Loucy (cell line): ENCODE results near the gene CREBL2.

Experiments
- H2AFZ ChIP-seq: fragments of 200-600 bp; sonication (generic); 2 replicates; pipeline ENCODE4 v1.6.0; 2016; ENCODE audit warnings: antibody characterized with exemption, mild to moderate bottlenecking, low read length, moderate library complexity
- H3F3A ChIP-seq: fragments of 200-600 bp; 2 replicates; pipeline ENCODE4 v1.6.0; 2016; ENCODE audit warnings: antibody characterized with exemption, low read depth, mild to moderate bottlenecking
- H3K27me3 ChIP-seq: fragments of 200-600 bp; sonication (generic); 2 replicates; pipeline ENCODE4 v1.6.1; 2014; ENCODE audit warnings: low read length, mild to moderate bottlenecking; ENCODE audit not compliant: insufficient read depth, poor library complexity, severe bottlenecking
- H3K36me3 ChIP-seq: fragments of 200-600 bp; sonication (generic); 2 replicates; pipeline ENCODE4 v1.6.1; 2016; ENCODE audit warnings: low read length; ENCODE audit not compliant: insufficient read depth
- H3K4me1 ChIP-seq: fragments of 200-600 bp; sonication (generic); 2 replicates; pipeline ENCODE4 v1.5.1; 2014; ENCODE audit warnings: low read length, mild to moderate bottlenecking; ENCODE audit not compliant: insufficient read depth, poor library complexity, severe bottlenecking
- H3K4me2 ChIP-seq: fragments of 200-600 bp; sonication (generic); 2 replicates; pipeline ENCODE4 v1.6.0; 2014; ENCODE audit warnings: antibody characterized with exemption, low read length, low read depth, mild to moderate bottlenecking; ENCODE audit not compliant: poor library complexity, severe bottlenecking
- H3K4me3 ChIP-seq: fragments of 200-600 bp; sonication (generic); 2 replicates; pipeline ENCODE4 v1.5.1; 2014; ENCODE audit warnings: low read length, mild to moderate bottlenecking, mixed read lengths; ENCODE audit not compliant: poor library complexity, severe bottlenecking
- H3K79me2 ChIP-seq: fragments of 200-600 bp; sonication (generic); 2 replicates; pipeline ENCODE4 v1.6.1; 2014; ENCODE audit warnings: low read length; ENCODE audit not compliant: insufficient read depth
- H3K9ac ChIP-seq: fragments of 200-600 bp; sonication (generic); 2 replicates; pipeline ENCODE4 v1.6.0; 2014; ENCODE audit warnings: mild to moderate bottlenecking, low read depth, low read length, moderate library complexity; ENCODE audit not compliant: poor library complexity, severe bottlenecking
- H3K9me2 ChIP-seq: fragments of 200-600 bp; sonication (generic); replicated peaks from 2 replicates; pipeline ENCODE4 v1.6.1; 2016; ENCODE audit warnings: low read depth, low read length, mixed read lengths
- H3K9me3 ChIP-seq: fragments of 200-600 bp; sonication (generic); 2 replicates; pipeline ENCODE4 v1.6.1; 2014; ENCODE audit warnings: mild to moderate bottlenecking, antibody characterized with exemption, low read length, low read depth; ENCODE audit not compliant: insufficient read depth
- H4K20me1 ChIP-seq: fragments of 200-600 bp; sonication (generic); 2 replicates; pipeline ENCODE4 v1.6.0; 2014; ENCODE audit warnings: antibody characterized with exemption, low read length, mild to moderate bottlenecking; ENCODE audit not compliant: insufficient read depth, poor library complexity, severe bottlenecking
- EZH2phosphoT487 ChIP-seq: fragments of 200-600 bp; IDR thresholded peaks from 2 replicates; pipeline ENCODE4 v1.6.1; 2018; ENCODE audit warnings: antibody characterized with exemption, mild to moderate bottlenecking, moderate library complexity, borderline replicate concordance
- TF ChIP-seq, protein P1 (sequence below): fragments of 200-600 bp; sonication (generic); conservative IDR thresholded peaks from 2 replicates; pipeline ENCODE4 v1.5.1; 2014; ENCODE audit warnings: mild to moderate bottlenecking, antibody characterized with exemption, low read length

The CREBL2 gene

DNA sequence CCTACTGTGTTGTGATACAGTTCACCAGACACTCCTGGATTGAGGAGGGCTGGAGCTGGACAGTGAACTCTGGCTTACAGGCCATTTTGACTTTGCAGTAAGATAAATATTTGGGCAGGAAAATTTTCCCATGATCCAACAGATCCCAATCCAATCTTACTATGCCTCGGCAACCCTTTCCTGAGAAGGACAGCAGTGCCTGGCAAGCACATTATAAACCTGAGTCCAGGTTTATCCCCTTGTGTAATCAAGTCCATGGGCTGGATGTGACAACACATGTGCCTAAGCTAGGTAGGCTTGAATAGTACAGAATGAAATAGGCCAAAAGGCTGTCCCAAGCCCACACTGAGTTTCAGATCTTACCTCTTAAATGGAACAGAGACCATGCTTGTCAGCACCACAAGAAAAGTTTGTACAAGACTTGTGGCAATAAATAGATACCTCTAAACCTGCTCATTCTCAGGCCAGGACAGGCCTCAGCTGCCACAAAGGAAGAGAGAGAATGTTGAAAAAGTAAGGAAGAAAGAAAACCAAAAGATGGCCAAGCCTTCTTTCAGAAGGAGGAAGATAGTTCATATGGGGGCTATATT is 34.9 kb downstream of the CREBL2 start:
- Histone ChIP-seq H3K4me3 (no peak overlapping the region), H4K20me1 (no peaks in the 10 kb centered on the region), H3K9me3 (peaks cover 5% of the 10 kb centered on the region; the same call in 1 of the 2 replicates), H3K36me3 (no peaks in the 10 kb centered on the region), H3F3A (no peaks in the 10 kb centered on the region), H3K4me1 (no peaks in the 10 kb centered on the region), H3K79me2 (no peaks in the 10 kb centered on the region), H3K4me2 (no peak overlapping the region), H3K9me2 (no peaks in the 10 kb centered on the region), H2AFZ (no peak overlapping the region), H3K27me3 (no peaks in the 10 kb centered on the region), H3K9ac (no peak overlapping the region)
- no peak for TF ChIP-seq EZH2phosphoT487
- TF ChIP-seq, protein P1, sequence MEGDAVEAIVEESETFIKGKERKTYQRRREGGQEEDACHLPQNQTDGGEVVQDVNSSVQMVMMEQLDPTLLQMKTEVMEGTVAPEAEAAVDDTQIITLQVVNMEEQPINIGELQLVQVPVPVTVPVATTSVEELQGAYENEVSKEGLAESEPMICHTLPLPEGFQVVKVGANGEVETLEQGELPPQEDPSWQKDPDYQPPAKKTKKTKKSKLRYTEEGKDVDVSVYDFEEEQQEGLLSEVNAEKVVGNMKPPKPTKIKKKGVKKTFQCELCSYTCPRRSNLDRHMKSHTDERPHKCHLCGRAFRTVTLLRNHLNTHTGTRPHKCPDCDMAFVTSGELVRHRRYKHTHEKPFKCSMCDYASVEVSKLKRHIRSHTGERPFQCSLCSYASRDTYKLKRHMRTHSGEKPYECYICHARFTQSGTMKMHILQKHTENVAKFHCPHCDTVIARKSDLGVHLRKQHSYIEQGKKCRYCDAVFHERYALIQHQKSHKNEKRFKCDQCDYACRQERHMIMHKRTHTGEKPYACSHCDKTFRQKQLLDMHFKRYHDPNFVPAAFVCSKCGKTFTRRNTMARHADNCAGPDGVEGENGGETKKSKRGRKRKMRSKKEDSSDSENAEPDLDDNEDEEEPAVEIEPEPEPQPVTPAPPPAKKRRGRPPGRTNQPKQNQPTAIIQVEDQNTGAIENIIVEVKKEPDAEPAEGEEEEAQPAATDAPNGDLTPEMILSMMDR: no peak

DNA sequence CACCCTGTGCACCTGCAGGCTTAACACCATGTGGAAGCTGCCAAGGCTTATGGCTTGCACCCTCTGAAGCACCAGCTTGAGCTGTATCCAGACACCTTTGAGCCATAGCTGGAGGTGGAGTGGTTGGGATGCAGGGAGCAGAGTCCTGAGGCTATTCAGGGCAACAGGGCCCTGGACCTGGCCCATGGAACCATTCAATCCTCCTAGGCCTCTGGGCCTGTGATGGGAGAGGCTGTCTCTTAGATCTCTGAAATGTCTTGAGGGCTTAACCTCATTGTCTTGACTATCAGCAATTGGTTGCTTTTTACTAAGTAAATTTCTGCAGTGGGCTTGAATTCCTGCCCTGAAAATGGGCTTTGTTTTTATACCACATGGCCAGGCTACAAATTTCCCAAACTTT is 36.6 kb downstream of the CREBL2 start:
- no peak for TF ChIP-seq EZH2phosphoT487
- TF ChIP-seq, protein P1: no peak
- H3K79me2 ChIP-seq: no peaks in the 10 kb centered on the region
- no peak overlapping the region for H3K9ac ChIP-seq
- peaks cover 5% of the 10 kb centered on the region; the same call in 1 of the 2 replicates for H3K9me3 ChIP-seq
- no peaks in the 10 kb centered on the region for H3F3A ChIP-seq
- H3K4me3 ChIP-seq: no peak overlapping the region
- H3K4me1 ChIP-seq: no peaks in the 10 kb centered on the region
- no peak overlapping the region for H3K4me2 ChIP-seq
- no peaks in the 10 kb centered on the region for H3K9me2 ChIP-seq
- H3K27me3 ChIP-seq: no peaks in the 10 kb centered on the region
- no peak overlapping the region for H2AFZ ChIP-seq
- no peaks in the 10 kb centered on the region for H4K20me1 ChIP-seq
- no peaks in the 10 kb centered on the region for H3K36me3 ChIP-seq

DNA sequence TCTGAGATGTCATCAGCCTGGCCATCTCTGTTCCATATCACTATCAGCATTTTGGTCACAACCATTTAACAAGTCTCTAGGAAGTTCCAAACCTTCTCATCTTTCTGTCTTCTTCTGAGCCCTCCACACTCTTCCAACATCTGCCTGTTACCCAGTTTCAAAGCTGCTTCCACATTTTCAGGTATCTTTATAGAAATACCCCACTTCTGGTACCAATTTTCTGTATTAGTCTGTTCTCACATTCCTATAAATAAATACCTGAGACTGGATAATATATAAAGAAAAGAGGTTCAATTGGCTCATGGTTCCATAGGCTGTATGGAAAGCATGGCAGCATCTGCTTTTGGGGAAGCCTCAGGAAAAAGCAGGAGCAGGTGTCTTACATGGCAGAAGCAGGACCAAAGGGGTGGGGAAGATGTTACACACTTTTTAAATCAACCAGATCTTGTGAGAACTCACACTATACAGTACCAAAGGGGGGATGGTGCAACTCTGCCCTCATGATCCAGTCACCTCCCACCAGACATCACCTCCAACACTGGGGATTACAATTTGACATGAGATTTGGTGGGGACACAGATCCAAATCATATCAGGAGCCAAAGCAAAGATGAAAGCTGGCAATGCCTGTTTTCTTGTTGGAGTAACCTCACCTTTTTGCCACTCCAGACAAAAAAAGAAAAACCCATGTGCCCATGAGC is 37.4 kb downstream of the CREBL2 start:
- no peaks in the 10 kb centered on the region for H3K27me3 ChIP-seq
- H3F3A ChIP-seq: no peaks in the 10 kb centered on the region
- no peaks in the 10 kb centered on the region for H4K20me1 ChIP-seq
- H2AFZ ChIP-seq: no peak overlapping the region
- TF ChIP-seq, protein P1: no peak
- no peak for TF ChIP-seq EZH2phosphoT487
- no peaks in the 10 kb centered on the region for H3K36me3 ChIP-seq
- no peak overlapping the region for H3K4me2 ChIP-seq
- H3K9me3 ChIP-seq: peaks cover 5% of the 10 kb centered on the region; the same call in 1 of the 2 replicates
- no peaks in the 10 kb centered on the region for H3K9me2 ChIP-seq
- H3K4me1 ChIP-seq: no peaks in the 10 kb centered on the region
- no peaks in the 10 kb centered on the region for H3K79me2 ChIP-seq
- H3K4me3 ChIP-seq: no peak overlapping the region
- H3K9ac ChIP-seq: no peak overlapping the region
